ENCODE data around the gene ACADVL.

- TF ChIP-seq CTCF (IDR thresholded peaks at IDR 0.05), result no peak
- no peak for TF ChIP-seq EZH2 (IDR thresholded peaks at IDR 0.05; ENCODE audit: borderline replicate concordance, insufficient read depth, low read depth, low read length, poor library complexity, severe bottlenecking)
Observed at GRCh38 chr17:7260151-7260550, 40.4 kb downstream of the ACADVL start.

Measured in B cell (primary cell).